H9 (cell line): ENCODE results near the gene FABP7. TPM values are rescaled to one million over a fixed set of nuclear protein-coding genes. Genes with fewer than 3 reads are reported as not detected.

Source experiments
- DNase-seq: peaks from one replicate; pipeline ENCODE4 v3.0.0-alpha.2; 2017
- H2AFZ ChIP-seq: one replicate; pipeline ENCODE4 v1.6.1; 2013; ENCODE audit warnings: mild to moderate bottlenecking, low read length, control low read depth, moderate library complexity
- H2AK5ac ChIP-seq: 2 replicates; pipeline ENCODE4 v1.6.1; 2013; ENCODE audit warnings: low read length, control low read depth, mixed read lengths; ENCODE audit not compliant: insufficient read length
- H2BK120ac ChIP-seq: one replicate; pipeline ENCODE4 v1.6.1; 2013; ENCODE audit warnings: low read depth, mild to moderate bottlenecking, low read length, control low read depth, inconsistent platforms; ENCODE audit not compliant: poor library complexity, severe bottlenecking
- H2BK12ac ChIP-seq: 2 replicates; pipeline ENCODE4 v1.6.1; 2013; ENCODE audit warnings: low read length, control low read depth, mixed read lengths, low read depth; ENCODE audit not compliant: insufficient read length
- H2BK15ac ChIP-seq: 2 replicates; pipeline ENCODE4 v1.6.1; 2013; ENCODE audit warnings: low read depth, low read length, control low read depth
- H2BK20ac ChIP-seq: one replicate; pipeline ENCODE4 v1.6.1; 2013; ENCODE audit warnings: low read depth, mild to moderate bottlenecking, low read length, control low read depth, inconsistent platforms; ENCODE audit not compliant: poor library complexity, severe bottlenecking
- H2BK5ac ChIP-seq: 2 replicates; pipeline ENCODE4 v1.6.1; 2013; ENCODE audit warnings: low read length, control low read depth, mixed read lengths; ENCODE audit not compliant: insufficient read length
- H3K14ac ChIP-seq: 2 replicates; pipeline ENCODE4 v1.6.1; 2013; ENCODE audit warnings: low read length, control low read depth; ENCODE audit not compliant: insufficient read depth
- H3K18ac ChIP-seq: 2 replicates; pipeline ENCODE4 v1.6.1; 2013; ENCODE audit warnings: low read depth, mild to moderate bottlenecking, mixed read lengths, low read length, control low read depth; ENCODE audit not compliant: insufficient read length
- H3K23ac ChIP-seq: 2 replicates; pipeline ENCODE4 v1.6.1; 2013; ENCODE audit warnings: low read length, control low read depth, mixed read lengths, low read depth; ENCODE audit not compliant: insufficient read length
- H3K23me2 ChIP-seq: 2 replicates; pipeline ENCODE4 v1.6.1; 2013; ENCODE audit warnings: low read depth, mild to moderate bottlenecking, mixed read lengths, low read length, control low read depth; ENCODE audit not compliant: insufficient read length, poor library complexity, severe bottlenecking
- H3K27ac ChIP-seq: 2 replicates; pipeline ENCODE4 v1.5.1; 2013; ENCODE audit warnings: low read length, control low read depth, mixed read lengths, low read depth; ENCODE audit not compliant: insufficient read length
- H3K27me3 ChIP-seq: 2 replicates; pipeline ENCODE4 v1.6.1; 2013; ENCODE audit warnings: low read length, control low read depth, inconsistent platforms; ENCODE audit not compliant: insufficient read depth
- H3K4ac ChIP-seq: 2 replicates; pipeline ENCODE4 v1.6.1; 2013; ENCODE audit warnings: low read depth, mild to moderate bottlenecking, control low read depth, inconsistent platforms, low read length, moderate library complexity
- H3K4me1 ChIP-seq: 2 replicates; pipeline ENCODE4 v1.6.1; 2013; ENCODE audit warnings: low read length, control low read depth, inconsistent platforms; ENCODE audit not compliant: insufficient read depth
- H3K4me2 ChIP-seq: 2 replicates; pipeline ENCODE4 v1.6.1; 2013; ENCODE audit warnings: low read length, control low read depth, mixed read lengths; ENCODE audit not compliant: insufficient read length, insufficient read depth
- H3K56ac ChIP-seq: 2 replicates; pipeline ENCODE4 v1.6.1; 2013; ENCODE audit warnings: low read depth, mild to moderate bottlenecking, mixed read lengths, low read length, control low read depth; ENCODE audit not compliant: insufficient read length
- H3K79me1 ChIP-seq: 2 replicates; pipeline ENCODE4 v1.6.1; 2013; ENCODE audit warnings: low read depth, mild to moderate bottlenecking, moderate library complexity, low read length, control low read depth, inconsistent platforms; ENCODE audit not compliant: insufficient read depth, poor library complexity, severe bottlenecking
- H3K79me2 ChIP-seq: 2 replicates; pipeline ENCODE4 v1.6.1; 2013; ENCODE audit warnings: low read length, control low read depth, inconsistent platforms; ENCODE audit not compliant: insufficient read depth
- H3K9ac ChIP-seq: 2 replicates; pipeline ENCODE4 v1.6.1; 2013; ENCODE audit warnings: low read length, control low read depth, mixed read lengths; ENCODE audit not compliant: insufficient read length; ENCODE audit errors: extremely low read depth
- H3K9me3 ChIP-seq: one replicate; pipeline ENCODE4 v1.6.1; 2013; ENCODE audit warnings: low read depth, low read length, inconsistent platforms; ENCODE audit not compliant: control insufficient read depth
- H3T11ph ChIP-seq: one replicate; pipeline ENCODE4 v1.6.1; 2013; ENCODE audit warnings: mild to moderate bottlenecking, low read length, control low read depth, inconsistent platforms
- H4K20me1 ChIP-seq: one replicate; pipeline ENCODE4 v1.6.1; 2013; ENCODE audit not compliant: control insufficient read depth, insufficient read length, insufficient read depth
- H4K5ac ChIP-seq: 2 replicates; pipeline ENCODE4 v1.6.1; 2013; ENCODE audit warnings: low read depth, mild to moderate bottlenecking, mixed read lengths, low read length, control low read depth; ENCODE audit not compliant: insufficient read length
- H4K8ac ChIP-seq: replicated peaks from 2 replicates; pipeline ENCODE4 v1.6.1; 2013; ENCODE audit warnings: low read length, control low read depth, mixed read lengths, low read depth; ENCODE audit not compliant: insufficient read length
- H4K91ac ChIP-seq: 2 replicates; pipeline ENCODE4 v1.6.1; 2013; ENCODE audit warnings: low read depth, mild to moderate bottlenecking, moderate library complexity, mixed read lengths, low read length, control low read depth; ENCODE audit not compliant: insufficient read length
- H3K27ac Mint-ChIP-seq, 3 experiments: 2 replicates in 2 of 3; 3 replicates in 1 of 3; pipeline ENCODE4 v1.8.0; 2020 to 2021; ENCODE audit warnings: mixed read lengths in 3 of 3, mild to moderate bottlenecking in 1 of 3, moderate library complexity in 1 of 3
- H3K27me3 Mint-ChIP-seq: 2 replicates; pipeline ENCODE4 v1.8.0; 2021; ENCODE audit warnings: low read depth, mild to moderate bottlenecking, moderate library complexity, mixed read lengths
- H3K36me3 Mint-ChIP-seq, 3 experiments: 2 replicates in 2 of 3; 3 replicates in 1 of 3; pipeline ENCODE4 v1.8.0; 2020 to 2021; ENCODE audit warnings: low read depth in 3 of 3, mixed read lengths in 3 of 3; ENCODE audit not compliant: insufficient read depth in 1 of 3
- H3K4me1 Mint-ChIP-seq, 2 experiments: 2 replicates each; pipeline ENCODE4 v1.8.0; 2020; ENCODE audit warnings: mixed read lengths in 2 of 2
- H3K4me3 Mint-ChIP-seq, 2 experiments: 2 replicates in 1 of 2; 3 replicates in 1 of 2; pipeline ENCODE4 v1.8.0; 2020 to 2021; ENCODE audit warnings: mild to moderate bottlenecking in 2 of 2, mixed read lengths in 2 of 2, moderate library complexity in 1 of 2
- H3K9me3 Mint-ChIP-seq, 2 experiments: 2 replicates in 1 of 2; 3 replicates in 1 of 2; pipeline ENCODE4 v1.8.0; 2020; ENCODE audit warnings: mild to moderate bottlenecking in 2 of 2, mixed read lengths in 2 of 2, moderate library complexity in 1 of 2
- CTCF ChIP-seq: fragments of 200-600 bp; sonication (generic); conservative IDR thresholded peaks from 3 replicates; pipeline ENCODE4 v1.8.0; 2021; ENCODE audit warnings: antibody characterized with exemption, mild to moderate bottlenecking
- WGBS: extraction: QIAGEN DNeasy Blood & Tissue Kit; methylation state at CpG from one replicate; pipeline ENCODE4 v1.1.7; 2013; ENCODE audit warnings: missing lambda C conversion rate, low lambda C conversion rate, mixed read lengths; ENCODE audit not compliant: insufficient read length; ENCODE audit errors: extremely low coverage; 5-methylcytosine and 5-hydroxymethylcytosine counted together
- total RNA-seq: library from RNA; stranded (reverse); gene quantifications from 2 replicates; pipeline ENCODE4 v1.2.1, GENCODE V29; 2021

The FABP7 gene
- total RNA-seq, 1 experiment from 2014 or later: 3.9 TPM

DNA sequence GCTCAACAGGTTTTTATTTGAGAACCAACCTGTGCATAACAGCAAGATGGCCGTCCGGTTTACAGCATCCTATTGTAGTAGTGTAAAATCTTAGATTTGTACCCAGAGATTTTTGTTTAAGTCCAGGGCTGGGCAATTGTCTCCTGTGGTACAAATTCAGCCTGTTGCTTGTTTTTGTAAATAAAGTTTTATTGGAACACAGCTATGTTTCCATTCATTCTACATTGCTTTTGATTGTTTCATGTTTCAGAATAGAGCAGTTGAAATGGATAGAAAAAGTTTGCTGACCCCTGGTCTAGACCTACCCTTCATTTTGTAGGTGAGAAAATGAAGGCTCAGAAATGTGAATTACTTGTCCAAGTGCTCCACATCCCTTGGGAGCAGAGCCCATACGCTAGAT is 18.0 kb downstream of the FABP7 start:
- no peak overlapping the region for H2BK12ac ChIP-seq
- H2AK5ac ChIP-seq: no peak overlapping the region
- no peak overlapping the region for H2BK5ac ChIP-seq
- H2BK120ac ChIP-seq: no peak overlapping the region
- no peaks in the 10 kb centered on the region for H3K79me1 ChIP-seq
- no peak overlapping the region for H2AFZ ChIP-seq
- Mint-ChIP-seq H3K4me3 (no peak overlapping the region), H3K9me3 (no peaks in the 10 kb centered on the region), H3K27me3 (no peaks in the 10 kb centered on the region; the same call in 1 of the 2 replicates), H3K27ac (no peak overlapping the region), H3K4me1 (peaks cover 8 to 10% of the 10 kb centered on the region in 2 experiments), H3K36me3 (no peaks in the 10 kb centered on the region)
- no peaks in the 10 kb centered on the region for H3K79me2 ChIP-seq
- H4K91ac ChIP-seq: no peak overlapping the region
- H3K4ac ChIP-seq: no peak overlapping the region
- no peak for TF ChIP-seq CTCF
- H3K9ac ChIP-seq: no peak overlapping the region
- H3K23me2 ChIP-seq: no peaks in the 10 kb centered on the region
- H4K5ac ChIP-seq: no peak overlapping the region
- H3K14ac ChIP-seq: no peak overlapping the region
- H3K27ac ChIP-seq: no peak overlapping the region
- H2BK15ac ChIP-seq: no peak overlapping the region
- H3K4me2 ChIP-seq: no peak overlapping the region
- no peak overlapping the region for H3K23ac ChIP-seq
- DNase-seq: no peak
- no peaks in the 10 kb centered on the region for H4K20me1 ChIP-seq
- no peak overlapping the region for H4K8ac ChIP-seq
- H3K18ac ChIP-seq: no peak overlapping the region
- no peaks in the 10 kb centered on the region for H3K27me3 ChIP-seq
- H3T11ph ChIP-seq: no peak overlapping the region
- no peaks in the 10 kb centered on the region for H3K9me3 ChIP-seq
- no peaks in the 10 kb centered on the region for H3K4me1 ChIP-seq
- no peak overlapping the region for H2BK20ac ChIP-seq
- H3K56ac ChIP-seq: no peak overlapping the region
- WGBS: no CpG with 5 or more reads among the region's 3 CpGs
